GM23248 (cell line): Measurements from ENCODE around the gene AKAP6. TPM values are rescaled to one million over a fixed set of nuclear protein-coding genes. Genes with fewer than 3 reads are reported as not detected.

ENCODE experiments used
- DNase-seq: peaks from one replicate; pipeline ENCODE4 v3.0.0-alpha.2; 2015
- H2AFZ ChIP-seq: fragments of 200-600 bp; sonication (generic); 2 replicates; pipeline ENCODE4 v1.6.1; 2016; ENCODE audit warnings: antibody characterized with exemption
- H3F3A ChIP-seq: fragments of 200-600 bp; sonication (generic); 2 replicates; pipeline ENCODE4 v1.6.1; 2016; ENCODE audit warnings: mild to moderate bottlenecking, antibody characterized with exemption, mixed run types; ENCODE audit not compliant: insufficient read depth
- H3K27ac ChIP-seq: fragments of 200-600 bp; sonication (generic); 2 replicates; pipeline ENCODE4 v1.5.1; 2016; ENCODE audit warnings: mild to moderate bottlenecking
- H3K27me3 ChIP-seq: fragments of 200-600 bp; sonication (generic); replicated peaks from 2 replicates; pipeline ENCODE4 v1.6.1; 2016; ENCODE audit warnings: mild to moderate bottlenecking; ENCODE audit not compliant: insufficient read depth
- H3K36me3 ChIP-seq: fragments of 200-600 bp; sonication (generic); 2 replicates; pipeline ENCODE4 v1.6.1; 2016; ENCODE audit warnings: low read depth, mild to moderate bottlenecking
- H3K4me1 ChIP-seq: fragments of 200-600 bp; sonication (generic); 2 replicates; pipeline ENCODE4 v1.6.1; 2016; ENCODE audit warnings: mild to moderate bottlenecking; ENCODE audit not compliant: insufficient read depth
- H3K4me2 ChIP-seq: fragments of 200-600 bp; sonication (generic); one replicate; pipeline ENCODE4 v1.6.1; 2016; ENCODE audit warnings: mild to moderate bottlenecking; ENCODE audit not compliant: unreplicated experiment
- H3K4me3 ChIP-seq: fragments of 200-600 bp; sonication (generic); 2 replicates; pipeline ENCODE4 v1.5.1; 2016; ENCODE audit warnings: mild to moderate bottlenecking
- H3K79me2 ChIP-seq: fragments of 200-600 bp; sonication (generic); 2 replicates; pipeline ENCODE4 v1.6.1; 2016; ENCODE audit warnings: mild to moderate bottlenecking; ENCODE audit not compliant: insufficient read depth
- H3K9ac ChIP-seq: fragments of 200-600 bp; sonication (generic); 2 replicates; pipeline ENCODE4 v1.6.1; 2016; ENCODE audit warnings: mild to moderate bottlenecking
- H3K9me2 ChIP-seq: fragments of 200-600 bp; sonication (generic); 2 replicates; pipeline ENCODE4 v1.6.1; 2016; ENCODE audit warnings: mixed run types, mild to moderate bottlenecking, moderate library complexity; ENCODE audit not compliant: insufficient read depth
- H3K9me3 ChIP-seq: fragments of 200-600 bp; sonication (generic); one replicate; pipeline ENCODE4 v1.6.1; 2017; ENCODE audit warnings: low read depth
- H4K20me1 ChIP-seq: fragments of 200-600 bp; sonication (generic); 2 replicates; pipeline ENCODE4 v1.6.0; 2016; ENCODE audit not compliant: insufficient read depth
- EZH2 ChIP-seq: fragments of 200-600 bp; sonication (generic); IDR thresholded peaks from 2 replicates; pipeline ENCODE4 v1.6.1; 2018; ENCODE audit warnings: antibody characterized with exemption, mild to moderate bottlenecking; ENCODE audit not compliant: insufficient read depth, poor library complexity, severe bottlenecking
- EZH2phosphoT487 ChIP-seq: fragments of 200-600 bp; sonication (generic); IDR thresholded peaks from 2 replicates; pipeline ENCODE4 v1.6.1; 2018; ENCODE audit warnings: antibody characterized with exemption, moderate library complexity, mild to moderate bottlenecking, low read depth; ENCODE audit not compliant: insufficient read depth
- WGBS, 2 experiments: methylation state at CpG; one replicate each; pipeline ENCODE4 v1.1.6; 2015 to 2017; ENCODE audit warnings: low lambda C conversion rate in 2 of 2, low coverage in 1 of 2; ENCODE audit errors: missing lambda C conversion rate in 2 of 2; 5-methylcytosine and 5-hydroxymethylcytosine counted together
- in situ Hi-C: fragments of 300-500 bp; cut with MboI; formaldehyde crosslinking; loops from 2 replicates; pipeline ENCODE4 v1.15.0; 2020
- polyA plus RNA-seq: library from polyadenylated mRNA; unstranded; fragments of >200 nt; fragmentation: Nextera tagmentation; extraction: Ambion mirVana; gene quantifications from 2 replicates; pipeline ENCODE4 v1.2.1, GENCODE V29; 2016
- total RNA-seq: library from RNA; depleted of rRNA; stranded (reverse); fragments of >200 nt; shearing (Covaris generic); gene quantifications from 2 replicates; pipeline ENCODE4 v1.2.3, GENCODE V29; 2014

Gene AKAP6
- total and polyA plus RNA-seq, 2 experiments from 2014 or later = 4.8 to 19.1 TPM

DNA sequence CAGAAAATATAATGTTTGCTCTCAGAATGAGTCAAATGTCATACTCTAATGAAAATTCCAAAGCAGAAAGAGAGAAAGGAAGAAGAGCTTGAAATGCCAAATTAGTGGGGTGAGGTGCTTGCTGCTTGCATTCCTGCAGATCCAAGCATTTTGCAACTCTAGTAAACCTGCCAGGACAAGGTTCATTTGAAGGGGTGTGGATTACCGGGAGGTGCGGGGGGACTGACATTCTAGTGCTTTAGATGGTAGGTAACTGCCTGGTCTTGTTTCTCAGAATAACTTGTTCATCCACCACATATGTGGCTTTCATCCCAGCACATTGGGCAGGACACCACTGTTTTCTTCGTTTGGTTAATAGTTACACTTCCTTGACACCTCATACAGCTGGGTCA, 144.4 kb downstream of the AKAP6 start:
- H3K4me1 ChIP-seq = peaks cover 69% of the 10 kb centered on the region
- H3K9ac ChIP-seq = peak overlapping the region; percentile 73
- in situ Hi-C loops = no loop called here
- WGBS, 2 experiments = 0 to 2% methylated on average over 3 of the region's 3 CpGs
- peak overlapping the region; percentile 90 for H3K27ac ChIP-seq
- peak overlapping the region; percentile 16 for H2AFZ ChIP-seq
- no peaks in the 10 kb centered on the region for H4K20me1 ChIP-seq
- H3K9me2 ChIP-seq = no peaks in the 10 kb centered on the region
- no peaks in the 10 kb centered on the region for H3K36me3 ChIP-seq
- H3K4me3 ChIP-seq = peak overlapping the region; percentile 46
- H3K79me2 ChIP-seq = no peaks in the 10 kb centered on the region
- DNase-seq = peak; percentile 82
- no peaks in the 10 kb centered on the region for H3K9me3 ChIP-seq
- TF ChIP-seq EZH2 (no peak), EZH2phosphoT487 (no peak)
- H3K27me3 ChIP-seq = no peaks in the 10 kb centered on the region
- H3K4me2 ChIP-seq = peak overlapping the region; percentile 82
- H3F3A ChIP-seq = peaks cover 52% of the 10 kb centered on the region

DNA sequence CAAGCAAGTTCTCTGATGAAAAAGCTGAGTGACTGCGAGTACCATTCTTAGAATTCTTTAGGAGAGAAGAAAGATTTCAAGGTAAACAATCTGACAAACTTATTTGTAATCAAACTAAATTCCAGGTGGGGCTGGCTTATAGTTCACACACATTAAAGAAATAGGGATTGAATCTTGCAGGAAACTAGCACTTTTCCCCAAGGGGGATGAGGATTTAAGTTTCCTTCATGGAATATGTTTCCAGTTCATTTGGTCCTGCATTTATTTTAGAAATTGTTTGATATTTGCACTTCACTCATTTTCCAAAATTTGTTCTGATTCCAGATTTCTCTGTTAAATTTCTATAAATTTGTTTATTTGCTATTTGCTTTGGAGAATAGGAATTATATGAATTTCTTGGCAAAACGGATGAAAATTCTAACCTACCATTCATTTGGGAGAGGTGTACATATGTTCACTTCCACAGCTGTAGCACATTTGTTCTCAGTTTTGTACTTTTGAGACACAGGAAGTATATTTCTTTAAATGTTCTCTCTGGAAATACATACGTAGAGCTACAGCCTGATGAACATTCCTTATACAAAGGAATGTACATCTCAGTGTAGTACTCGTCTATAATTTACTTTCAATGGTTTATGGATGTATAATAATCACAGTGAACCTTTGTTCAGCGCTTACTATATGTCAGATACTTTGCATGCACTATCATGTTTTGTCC, 145.5 kb downstream of the AKAP6 start:
- Histone ChIP-seq H3K27me3 (no peaks in the 10 kb centered on the region), H3K4me1 (peaks cover 69% of the 10 kb centered on the region), H3K79me2 (no peaks in the 10 kb centered on the region), H3K36me3 (no peaks in the 10 kb centered on the region), H4K20me1 (no peaks in the 10 kb centered on the region), H3K9me3 (no peaks in the 10 kb centered on the region), H3K27ac (peak overlapping the region; percentile 90), H2AFZ (no peak overlapping the region), H3K4me3 (no peak overlapping the region), H3F3A (peaks cover 53% of the 10 kb centered on the region), H3K4me2 (no peak overlapping the region), H3K9ac (no peak overlapping the region), H3K9me2 (no peaks in the 10 kb centered on the region)
- no peak for TF ChIP-seq EZH2
- TF ChIP-seq EZH2phosphoT487 = no peak
- 76% methylated on average over 5 of the region's 5 CpGs for WGBS, 2 experiments
- DNase-seq = no peak
- in situ Hi-C loops = no loop called here

DNA sequence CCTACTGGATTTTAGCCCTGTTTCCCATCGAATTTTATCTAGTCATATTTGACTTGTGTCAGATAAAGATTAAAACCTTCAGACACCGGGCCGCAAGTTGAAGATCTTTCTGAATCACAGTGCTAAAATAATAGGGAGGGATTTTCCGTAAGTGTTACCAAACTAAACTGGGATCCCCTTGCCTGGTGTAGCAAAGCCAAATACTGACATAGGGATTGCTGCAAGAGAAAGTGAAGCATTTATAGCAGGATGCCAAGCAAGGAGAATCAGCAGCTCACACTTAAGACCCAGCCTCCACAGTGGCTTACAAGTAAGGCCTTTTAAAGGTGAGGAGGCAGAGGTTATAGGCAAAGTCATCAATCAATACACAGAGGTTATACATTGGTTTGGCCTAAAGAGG, 147.4 kb downstream of the AKAP6 start:
- Histone ChIP-seq H3K27me3 (no peaks in the 10 kb centered on the region), H3F3A (peaks cover 65% of the 10 kb centered on the region), H3K27ac (no peak overlapping the region), H3K79me2 (no peaks in the 10 kb centered on the region), H3K4me3 (no peak overlapping the region), H3K36me3 (no peaks in the 10 kb centered on the region), H3K9me2 (no peaks in the 10 kb centered on the region), H4K20me1 (no peaks in the 10 kb centered on the region), H3K9ac (no peak overlapping the region), H3K4me1 (peaks cover 73% of the 10 kb centered on the region), H3K4me2 (no peak overlapping the region), H2AFZ (no peak overlapping the region), H3K9me3 (no peaks in the 10 kb centered on the region)
- no peak for DNase-seq
- 59 to 65% methylated on average over 4 of the region's 4 CpGs for WGBS, 2 experiments
- in situ Hi-C loops = no loop called here
- TF ChIP-seq EZH2 (no peak), EZH2phosphoT487 (no peak)

DNA sequence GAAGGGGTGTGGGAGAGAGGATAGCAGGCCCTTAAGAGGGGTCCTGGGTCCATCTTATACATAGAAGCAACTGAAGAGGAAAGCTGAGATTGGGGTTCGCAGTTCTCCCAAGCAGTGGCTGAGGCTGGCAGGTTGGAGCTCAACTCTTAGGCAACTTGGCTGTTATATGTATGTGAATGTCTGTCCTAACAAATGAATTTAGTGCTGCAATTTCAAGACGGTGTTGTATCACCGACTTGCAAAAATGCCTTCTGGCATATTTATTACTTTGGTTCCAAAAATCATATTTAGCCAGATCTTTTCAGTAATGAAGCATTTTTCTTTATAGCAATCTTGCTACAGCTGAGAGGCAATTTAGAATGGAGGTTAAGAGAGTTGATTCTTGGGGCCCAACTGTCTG, 148.3 kb downstream of the AKAP6 start:
- Histone ChIP-seq H3K4me2 (peak overlapping the region; percentile 59), H3K4me1 (peaks cover 64% of the 10 kb centered on the region), H4K20me1 (no peaks in the 10 kb centered on the region), H3K36me3 (no peaks in the 10 kb centered on the region), H3K4me3 (no peak overlapping the region), H3K9ac (no peak overlapping the region), H3K27me3 (no peaks in the 10 kb centered on the region), H3K79me2 (no peaks in the 10 kb centered on the region), H3F3A (peaks cover 62% of the 10 kb centered on the region), H2AFZ (no peak overlapping the region), H3K9me3 (no peaks in the 10 kb centered on the region), H3K9me2 (peaks cover 5% of the 10 kb centered on the region; the same call in 1 of the 2 replicates), H3K27ac (peak overlapping the region; percentile 55)
- no peak for TF ChIP-seq EZH2
- 38 to 41% methylated on average over 3 of the region's 3 CpGs for WGBS, 2 experiments
- in situ Hi-C loops = no loop called here
- no peak for DNase-seq
